MM.1S (cell line): Measurements from ENCODE around the gene DHX38.

Source experiments
- DNase-seq: peaks from one replicate; pipeline ENCODE4 v3.0.0-alpha.2; 2015
- H2AFZ ChIP-seq: fragments of 300-600 bp; sonication (generic); 2 replicates; pipeline ENCODE4 v1.6.0; 2016; ENCODE audit warnings: antibody characterized with exemption, low read length
- H3F3A ChIP-seq: fragments of 300-600 bp; sonication (generic); 2 replicates; pipeline ENCODE4 v1.6.1; 2016; ENCODE audit warnings: mild to moderate bottlenecking, antibody characterized with exemption, low read length, moderate library complexity, mixed read lengths; ENCODE audit not compliant: insufficient read depth
- H3K27ac ChIP-seq: fragments of 300-600 bp; sonication (generic); 2 replicates; pipeline ENCODE4 v1.5.1; 2016; ENCODE audit warnings: mild to moderate bottlenecking, low read length
- H3K27me3 ChIP-seq: fragments of 300-600 bp; sonication (generic); replicated peaks from 2 replicates; pipeline ENCODE4 v1.6.0; 2016; ENCODE audit warnings: low read length; ENCODE audit not compliant: insufficient read depth
- H3K36me3 ChIP-seq: fragments of 300-600 bp; sonication (generic); replicated peaks from 2 replicates; pipeline ENCODE4 v1.6.1; 2016; ENCODE audit warnings: mild to moderate bottlenecking, low read length, mixed read lengths; ENCODE audit not compliant: insufficient read depth
- H3K4me1 ChIP-seq: fragments of 300-600 bp; sonication (generic); 2 replicates; pipeline ENCODE4 v1.6.1; 2016; ENCODE audit warnings: low read length, mixed read lengths
- H3K4me2 ChIP-seq: fragments of 300-600 bp; sonication (generic); 2 replicates; pipeline ENCODE4 v1.6.0; 2016; ENCODE audit warnings: low read depth, low read length
- H3K4me3 ChIP-seq: fragments of 300-600 bp; sonication (generic); 2 replicates; pipeline ENCODE4 v1.5.1; 2016; ENCODE audit warnings: low read length, mixed read lengths
- H3K79me2 ChIP-seq: fragments of 300-600 bp; sonication (generic); 2 replicates; pipeline ENCODE4 v1.6.1; 2016; ENCODE audit warnings: mixed run types, low read length, mixed read lengths
- H3K9ac ChIP-seq: fragments of 300-600 bp; sonication (generic); 2 replicates; pipeline ENCODE4 v1.6.1; 2016; ENCODE audit warnings: low read length, mixed read lengths
- H3K9me2 ChIP-seq: fragments of 300-600 bp; sonication (generic); replicated peaks from 2 replicates; pipeline ENCODE4 v1.6.1; 2016; ENCODE audit warnings: mild to moderate bottlenecking, low read length, mixed read lengths; ENCODE audit not compliant: insufficient read depth
- H3K9me3 ChIP-seq: fragments of 300-600 bp; sonication (generic); replicated peaks from 2 replicates; pipeline ENCODE4 v1.6.1; 2016; ENCODE audit warnings: mild to moderate bottlenecking, low read length, mixed read lengths; ENCODE audit not compliant: insufficient read depth
- H4K20me1 ChIP-seq: fragments of 300-600 bp; sonication (generic); 2 replicates; pipeline ENCODE4 v1.6.1; 2016; ENCODE audit warnings: mild to moderate bottlenecking, low read length, moderate library complexity, mixed read lengths; ENCODE audit not compliant: insufficient read depth
- CTCF ChIP-seq: fragments of 300-600 bp; sonication (generic); IDR thresholded peaks from 2 replicates; pipeline ENCODE4 v1.5.1; 2016; ENCODE audit warnings: antibody characterized with exemption, low read length, mixed read lengths
- EZH2 ChIP-seq: fragments of 300-600 bp; sonication (generic); optimal IDR thresholded peaks from 2 replicates; pipeline ENCODE3; 2017; ENCODE audit warnings: low read depth, mild to moderate bottlenecking, antibody characterized with exemption, low read length, mixed read lengths
- EZH2phosphoT487 ChIP-seq: fragments of 300-600 bp; sonication (generic); IDR thresholded peaks from 2 replicates; pipeline ENCODE4 v1.6.1; 2018; ENCODE audit warnings: antibody characterized with exemption, low read length

DHX38 gene

GRCh38 chr16:72159386-72159785 lies 65.7 kb downstream of the DHX38 start:
- no peak overlapping the region for H3K27ac ChIP-seq
- H3K4me2 ChIP-seq, result no peak overlapping the region
- no peaks in the 10 kb centered on the region for H3K36me3 ChIP-seq
- no peaks in the 10 kb centered on the region for H3K4me1 ChIP-seq
- no peak overlapping the region for H2AFZ ChIP-seq
- no peaks in the 10 kb centered on the region for H3K27me3 ChIP-seq
- no peak for DNase-seq
- H3K4me3 ChIP-seq, result no peak overlapping the region
- H4K20me1 ChIP-seq, result no peaks in the 10 kb centered on the region
- H3K9ac ChIP-seq, result no peak overlapping the region
- H3K79me2 ChIP-seq, result no peaks in the 10 kb centered on the region
- no peaks in the 10 kb centered on the region for H3K9me2 ChIP-seq
- TF ChIP-seq EZH2phosphoT487, result no peak
- no peak for TF ChIP-seq CTCF
- no peak for TF ChIP-seq EZH2
- no peaks in the 10 kb centered on the region for H3F3A ChIP-seq
- no peaks in the 10 kb centered on the region for H3K9me3 ChIP-seq

GRCh38 chr16:72159801-72160200 lies 66.2 kb downstream of the DHX38 start:
- Histone ChIP-seq H3K27ac (no peak overlapping the region), H3K4me1 (no peaks in the 10 kb centered on the region), H2AFZ (no peak overlapping the region), H3K4me2 (no peak overlapping the region), H3K27me3 (no peaks in the 10 kb centered on the region), H3K4me3 (no peak overlapping the region), H3K9me3 (no peaks in the 10 kb centered on the region), H3K79me2 (no peaks in the 10 kb centered on the region), H3F3A (no peaks in the 10 kb centered on the region), H3K9me2 (no peaks in the 10 kb centered on the region), H3K36me3 (no peaks in the 10 kb centered on the region), H3K9ac (no peak overlapping the region), H4K20me1 (no peaks in the 10 kb centered on the region)
- no peak for DNase-seq
- TF ChIP-seq EZH2, result no peak
- TF ChIP-seq CTCF, result no peak
- TF ChIP-seq EZH2phosphoT487, result no peak

GRCh38 chr16:72162105-72162692 lies 68.6 kb downstream of the DHX38 start:
- H3K27ac ChIP-seq, result no peak overlapping the region
- no peak overlapping the region for H3K4me2 ChIP-seq
- H3K79me2 ChIP-seq, result no peaks in the 10 kb centered on the region
- no peaks in the 10 kb centered on the region for H3F3A ChIP-seq
- no peaks in the 10 kb centered on the region for H3K27me3 ChIP-seq
- TF ChIP-seq EZH2phosphoT487, result no peak
- TF ChIP-seq CTCF, result no peak
- no peak for TF ChIP-seq EZH2
- H2AFZ ChIP-seq, result no peak overlapping the region
- H3K4me3 ChIP-seq, result no peak overlapping the region
- no peak for DNase-seq
- H3K9me3 ChIP-seq, result no peaks in the 10 kb centered on the region
- H3K9me2 ChIP-seq, result no peaks in the 10 kb centered on the region
- H3K9ac ChIP-seq, result no peak overlapping the region
- no peaks in the 10 kb centered on the region for H4K20me1 ChIP-seq
- H3K36me3 ChIP-seq, result no peaks in the 10 kb centered on the region
- no peaks in the 10 kb centered on the region for H3K4me1 ChIP-seq
